Lung microvascular endothelial cell (primary cell): ENCODE measurements around the gene KCNIP4. TPM values are rescaled to one million over a fixed set of nuclear protein-coding genes. Genes with fewer than 3 reads are reported as not detected.

Experiments
- DNase-seq, 2 donors: peaks; one replicate each; pipeline versions ENCODE4 v3.0.0 to v3.0.0-alpha.2; 2010; ENCODE audit warnings: low read depth in 2 of 2
- total RNA-seq: library from RNA; depleted of rRNA; stranded (reverse); fragments of >200 nt; gene quantifications from 2 replicates; pipeline ENCODE4 v1.2.1, GENCODE V29; 2014

KCNIP4 gene
- total RNA-seq, 1 donor from 2014 or later, result not detected

DNA sequence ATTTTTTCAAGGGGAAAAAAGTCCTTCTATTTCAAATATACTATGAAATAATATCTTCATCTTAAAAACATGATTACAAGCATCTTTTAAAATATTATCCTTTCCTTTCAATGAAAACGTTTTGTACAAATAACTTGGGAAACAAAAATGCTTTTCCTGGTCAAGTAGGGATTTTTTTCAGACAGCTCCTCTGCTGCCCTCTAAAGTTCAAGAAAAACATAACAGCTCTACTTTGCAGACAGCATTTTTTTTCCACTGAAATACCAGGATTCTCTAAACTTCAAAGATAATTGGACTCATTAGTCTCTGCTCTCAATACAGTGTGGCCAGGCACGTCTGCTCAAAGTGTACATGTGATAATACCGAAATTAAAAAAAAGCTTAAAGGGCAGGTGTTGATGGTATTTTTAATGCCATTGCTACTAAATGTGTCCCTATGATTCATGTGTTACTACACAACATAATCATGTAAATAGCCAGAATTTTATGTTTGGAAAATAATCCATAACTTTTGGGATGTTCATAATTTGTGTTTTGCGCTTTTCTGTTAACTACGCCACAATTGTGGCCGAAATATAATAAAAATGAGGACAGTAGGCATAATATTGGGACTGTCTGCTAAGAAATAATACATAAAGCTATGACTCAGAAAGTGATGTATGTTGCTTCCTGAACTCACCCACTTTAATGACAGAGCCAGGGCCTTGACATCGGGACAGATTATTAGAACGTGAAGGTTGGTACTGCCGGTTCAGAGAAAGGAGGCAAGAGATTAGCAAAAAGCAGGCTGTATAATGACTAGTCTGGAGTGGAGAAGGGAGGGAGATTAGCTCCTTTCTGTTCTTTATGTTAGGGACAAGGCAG is 478.9 kb downstream of the KCNIP4 start:
- DNase-seq, result peak; percentile 11 to 29

DNA sequence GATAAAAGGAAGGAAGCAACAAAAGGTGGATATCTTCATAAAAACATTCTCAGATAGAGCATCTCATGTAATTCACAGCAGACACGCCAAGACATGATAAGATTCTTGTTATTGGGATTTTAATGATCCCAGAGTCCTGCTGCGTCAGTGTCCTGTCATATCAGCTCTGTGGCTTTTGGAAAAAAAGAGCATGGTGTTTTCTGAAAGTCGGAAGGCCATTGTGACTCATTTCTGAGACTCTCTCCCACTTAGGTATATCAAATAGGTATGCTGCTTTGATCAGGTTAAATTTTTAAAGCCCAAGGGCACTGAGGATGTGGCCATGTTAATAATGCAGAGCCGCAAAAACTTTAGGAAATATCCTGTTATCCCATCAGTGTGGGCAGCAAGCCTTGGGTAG is 481.0 kb downstream of the KCNIP4 start:
- DNase-seq, result no peak

DNA sequence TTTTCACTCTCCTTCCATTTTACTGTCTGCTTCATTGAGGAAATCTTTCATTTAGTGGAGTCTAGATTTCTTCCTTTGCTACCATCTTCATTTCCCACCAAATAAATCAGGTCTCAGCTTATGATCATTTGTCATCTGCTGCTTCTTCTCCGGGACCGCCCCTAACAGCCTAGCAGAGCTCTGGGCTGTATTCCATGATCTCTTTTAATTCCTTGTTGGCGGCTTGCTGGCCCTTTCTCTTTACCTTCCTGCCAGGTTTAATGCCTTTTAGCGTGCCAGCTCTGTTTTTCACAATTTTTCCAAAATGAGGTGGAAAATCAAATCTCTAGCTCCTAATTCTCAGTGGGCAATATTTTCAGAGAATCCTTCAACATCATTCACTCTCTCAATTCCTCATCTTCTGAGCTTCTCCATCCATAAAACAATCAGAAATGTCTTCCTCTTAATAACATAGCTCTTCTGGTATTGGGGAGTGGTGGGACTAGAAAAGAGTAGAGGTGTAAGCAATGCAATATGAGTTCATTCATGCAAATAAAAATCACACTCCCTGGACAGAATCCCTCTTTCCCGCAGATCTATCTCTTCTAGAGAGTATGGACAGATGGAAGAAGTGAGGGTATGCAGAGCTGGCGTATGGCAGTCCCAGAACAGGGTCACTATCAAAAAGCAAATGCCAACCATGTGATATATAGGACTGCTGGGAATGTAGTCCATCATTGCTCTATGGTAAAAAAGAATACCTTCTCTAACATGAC is 491.3 kb downstream of the KCNIP4 start:
- DNase-seq, result no peak

DNA sequence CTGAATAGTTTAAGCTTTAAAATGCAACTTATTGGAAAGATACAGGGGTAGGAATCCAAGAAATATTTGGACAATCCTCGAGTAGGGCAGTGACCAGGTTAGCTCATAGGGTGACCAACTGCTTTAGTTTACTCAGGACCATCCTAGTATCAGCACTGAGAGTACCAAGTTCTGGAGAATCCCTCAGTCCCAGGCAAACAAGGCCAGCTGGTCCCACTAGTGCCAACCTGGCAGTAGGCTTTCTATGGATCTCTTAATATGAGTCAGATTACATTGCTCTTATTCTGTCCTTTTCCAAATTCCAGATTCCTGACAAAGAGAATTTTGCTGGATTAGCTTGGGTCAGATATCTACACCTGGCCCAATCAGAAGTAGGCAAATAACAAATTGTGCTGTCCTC is 493.7 kb downstream of the KCNIP4 start:
- no peak for DNase-seq

DNA sequence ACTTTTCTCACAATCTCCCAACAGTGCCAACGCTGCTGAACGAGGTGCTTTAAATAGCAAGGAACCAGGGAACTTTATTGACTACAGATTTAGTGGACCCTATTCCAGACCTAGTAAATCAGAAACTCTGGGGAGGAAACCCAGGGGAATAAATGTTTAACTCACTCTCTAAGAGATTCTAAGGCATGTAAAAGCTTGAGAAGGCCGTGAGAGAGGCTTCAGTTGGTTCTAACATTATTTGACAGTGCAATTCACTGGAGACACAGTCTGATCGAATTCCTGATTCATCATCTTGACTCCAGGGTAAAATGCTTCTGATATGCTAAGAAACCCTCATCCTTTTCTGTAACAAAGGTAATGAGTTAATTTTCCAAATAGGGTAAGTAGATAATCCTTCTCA is 494.4 kb downstream of the KCNIP4 start:
- DNase-seq, result no peak

DNA sequence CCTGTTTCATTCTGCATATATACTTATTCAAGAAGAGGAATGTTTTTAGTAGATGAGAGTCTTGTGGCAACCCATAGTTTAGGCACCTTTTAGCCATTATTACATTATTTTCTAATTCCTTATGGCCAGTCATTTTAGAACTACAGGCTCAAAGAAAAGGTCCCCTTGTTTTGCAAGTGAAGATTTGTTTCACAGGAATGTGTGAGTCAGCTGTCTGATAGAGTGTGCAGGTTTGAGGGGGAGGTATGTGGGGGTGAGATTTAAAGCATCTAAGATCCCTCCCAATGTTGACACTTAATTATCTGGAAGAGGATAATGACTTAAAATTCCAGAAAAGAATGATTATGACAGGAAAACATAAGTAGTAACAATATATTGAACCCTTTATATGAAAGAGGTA is 495.6 kb downstream of the KCNIP4 start:
- no peak for DNase-seq

DNA sequence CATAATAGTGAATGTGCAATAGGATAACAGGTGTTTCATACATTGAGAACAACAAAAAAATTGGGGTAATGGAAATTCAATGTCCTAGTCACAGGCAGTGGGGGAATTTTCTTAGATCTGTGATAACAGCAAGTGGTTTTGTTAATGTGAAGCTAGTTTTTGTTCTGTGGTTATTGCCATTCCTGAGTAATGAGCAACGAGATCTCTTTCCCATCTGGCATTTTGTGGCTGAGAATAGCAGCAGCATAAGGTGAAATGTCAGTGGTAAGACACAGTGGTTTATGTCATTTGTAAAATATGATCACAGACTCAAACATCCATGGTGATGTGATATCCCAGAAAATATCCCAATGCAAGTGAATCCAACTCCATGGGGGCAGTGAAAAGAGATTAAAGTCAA is 497.5 kb downstream of the KCNIP4 start:
- DNase-seq, result peak in 1 of 2 donors; percentile 6

DNA sequence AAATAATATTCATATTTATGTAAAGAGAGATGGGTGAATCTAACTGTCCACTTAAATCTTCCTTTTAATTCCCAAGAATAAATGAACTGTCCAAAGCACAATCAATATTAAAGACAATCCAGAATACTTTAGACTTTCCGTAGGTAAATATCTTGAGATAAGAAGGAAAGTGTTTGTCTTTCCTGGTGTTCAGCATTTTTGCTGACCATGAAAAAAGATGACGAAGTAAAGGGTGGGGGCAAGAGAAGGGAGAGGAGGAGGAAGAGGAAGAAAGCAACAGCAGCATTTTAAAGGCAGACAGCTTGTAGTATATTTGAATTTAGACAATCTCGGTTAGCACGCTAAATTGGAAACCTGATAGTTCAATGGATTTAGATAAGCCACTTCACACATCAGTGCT is 498.2 kb downstream of the KCNIP4 start:
- no peak for DNase-seq

DNA sequence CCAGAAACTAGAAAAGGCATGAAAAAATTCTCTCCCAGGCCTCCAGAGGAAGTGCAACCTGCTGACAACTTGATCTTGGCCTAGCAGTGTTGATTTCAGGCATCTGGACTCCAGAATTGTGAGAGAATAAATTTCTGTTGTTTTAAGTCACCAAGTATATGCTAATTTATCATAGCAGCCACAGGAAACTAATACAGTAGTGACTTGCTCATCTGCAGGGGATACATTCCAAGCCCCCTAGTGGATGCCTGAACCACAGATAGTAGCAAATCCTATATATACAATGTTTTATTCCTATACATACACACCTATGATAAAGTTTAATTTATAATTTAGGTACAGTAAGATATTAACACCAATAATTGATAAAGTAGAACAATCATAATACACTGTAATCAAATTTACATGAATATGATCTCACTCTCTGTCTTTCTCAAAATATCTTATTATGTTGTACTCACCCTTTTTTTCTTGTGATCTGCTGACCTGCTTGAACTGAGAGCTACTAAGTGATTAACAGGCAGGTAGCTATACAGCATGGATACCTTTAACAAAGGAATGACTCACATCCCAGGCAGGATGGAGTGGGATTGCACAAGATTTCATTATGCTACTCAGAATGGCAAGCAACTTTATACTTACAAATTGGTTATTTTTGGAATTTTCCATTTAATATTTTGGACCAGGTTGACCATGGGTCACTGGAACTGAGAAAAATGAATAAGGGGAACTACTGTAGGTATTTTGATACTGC is 501.1 kb downstream of the KCNIP4 start:
- no peak for DNase-seq

DNA sequence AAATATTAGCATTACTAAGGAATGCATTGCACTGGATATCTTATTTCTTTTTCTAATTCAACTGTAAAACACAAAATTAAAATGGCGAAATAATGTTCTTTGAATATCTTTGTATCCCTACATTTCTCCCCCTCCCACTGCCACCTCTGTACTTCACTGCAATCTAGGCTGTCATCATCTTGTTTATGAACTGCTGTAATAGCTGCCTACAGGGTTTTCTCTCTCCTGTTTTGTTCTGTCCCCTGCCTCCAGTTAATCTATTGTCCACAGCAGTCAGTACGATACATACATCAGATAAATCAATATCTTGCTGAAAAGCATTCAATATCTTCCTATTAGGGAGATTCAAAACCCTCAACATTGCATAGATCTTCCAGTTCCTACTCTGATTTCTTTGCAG is 528.4 kb downstream of the KCNIP4 start:
- no peak for DNase-seq

DNA sequence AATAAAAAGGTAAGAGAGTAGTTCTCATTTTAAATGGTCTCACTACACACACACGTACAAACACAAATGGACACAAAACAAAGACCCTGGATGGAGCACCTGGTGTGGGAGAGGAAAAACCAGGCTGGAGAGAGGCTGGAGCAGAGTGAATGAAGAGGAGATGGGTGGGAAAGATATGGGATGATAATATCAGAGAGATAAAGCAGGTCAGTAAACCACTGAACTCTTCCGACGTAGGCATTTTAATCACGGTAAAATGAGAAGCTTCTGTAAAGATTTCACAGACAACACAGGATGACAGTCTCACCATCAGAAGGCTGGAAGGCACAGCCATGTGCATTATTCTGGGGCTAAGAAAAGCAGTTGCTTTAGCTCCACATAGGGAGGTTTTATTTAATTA is 532.8 kb downstream of the KCNIP4 start:
- DNase-seq, result no peak

DNA sequence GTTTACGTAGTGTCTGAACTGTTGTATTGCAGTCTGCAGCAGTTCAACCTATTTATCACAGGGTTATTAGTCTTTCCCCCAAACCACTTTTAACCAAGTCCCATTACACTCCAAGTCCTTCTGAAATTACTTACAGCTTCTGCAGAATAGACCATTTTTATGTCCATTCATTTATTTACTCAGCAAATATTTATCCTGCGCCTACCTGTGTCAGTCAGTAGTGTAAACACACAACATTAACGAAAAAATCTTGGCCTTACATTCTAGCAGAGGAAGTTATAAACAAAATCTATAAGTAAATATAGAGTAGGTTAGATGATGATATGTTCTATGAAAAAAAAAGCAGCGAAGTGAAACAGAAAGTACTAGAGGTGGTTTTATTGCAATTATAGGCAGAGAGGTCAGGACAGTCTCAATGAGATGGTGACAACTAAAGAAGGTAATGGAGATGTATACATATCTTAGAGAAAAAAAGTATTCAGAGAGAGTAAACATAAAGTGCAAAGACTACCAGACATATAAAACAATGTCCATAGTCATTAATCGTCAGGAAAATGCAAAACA is 534.7 kb downstream of the KCNIP4 start:
- no peak for DNase-seq

DNA sequence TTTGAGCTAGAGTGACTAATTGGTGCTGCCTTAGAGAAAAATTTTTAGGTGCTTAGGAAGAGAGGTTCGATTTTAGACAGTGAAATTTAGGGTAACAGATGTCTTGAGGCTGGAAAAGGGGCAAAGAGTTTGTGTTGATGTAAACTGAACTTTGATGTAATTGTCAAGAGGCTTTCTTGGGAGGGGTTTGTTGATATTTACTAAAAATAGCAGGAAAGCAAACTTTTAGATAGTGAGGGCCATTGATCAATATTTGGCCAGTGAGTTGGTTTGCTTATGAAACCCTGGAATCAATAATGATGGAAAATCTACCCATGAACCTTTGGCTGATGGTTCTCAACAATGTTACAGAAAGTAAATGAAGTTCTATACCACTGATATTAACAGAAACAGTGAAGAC is 537.5 kb downstream of the KCNIP4 start:
- no peak for DNase-seq

DNA sequence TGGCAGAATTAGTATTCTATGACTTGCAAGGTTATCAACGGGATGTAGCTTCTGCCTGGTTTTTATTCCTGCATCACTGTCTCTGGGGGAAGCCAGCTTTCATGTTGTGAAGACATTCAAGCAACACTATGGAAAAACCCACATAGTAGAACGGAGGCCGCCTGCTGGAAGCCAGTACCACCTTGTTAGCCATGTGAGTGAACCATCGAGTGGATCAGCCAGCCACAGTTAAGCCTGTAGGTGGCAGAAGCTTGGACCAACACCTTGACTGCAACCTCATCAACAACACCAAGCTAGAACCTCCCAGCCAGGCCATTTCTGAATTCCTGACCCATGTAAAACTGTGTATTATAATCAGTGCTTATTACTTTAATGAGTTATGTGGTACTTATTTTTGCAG is 538.2 kb downstream of the KCNIP4 start:
- DNase-seq, result no peak

DNA sequence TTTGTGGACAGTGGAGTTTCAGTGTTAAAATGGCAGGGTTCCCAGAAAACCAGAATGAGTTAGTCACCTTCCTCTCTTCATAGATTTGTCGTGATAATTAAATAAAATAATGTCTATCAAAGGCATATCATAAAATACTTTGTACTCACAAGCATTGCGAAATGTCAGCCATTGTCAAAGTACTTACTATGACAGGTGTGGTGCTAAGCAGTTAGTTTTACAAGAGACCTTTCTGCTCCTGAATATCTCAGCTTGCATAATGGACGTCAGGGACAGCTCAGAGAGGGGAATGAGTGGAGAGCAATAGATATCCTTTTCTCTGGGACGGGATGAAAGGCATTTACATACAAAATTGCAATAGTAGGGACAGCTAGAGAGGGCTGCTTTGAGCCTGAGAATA is 560.9 kb downstream of the KCNIP4 start:
- no peak for DNase-seq

DNA sequence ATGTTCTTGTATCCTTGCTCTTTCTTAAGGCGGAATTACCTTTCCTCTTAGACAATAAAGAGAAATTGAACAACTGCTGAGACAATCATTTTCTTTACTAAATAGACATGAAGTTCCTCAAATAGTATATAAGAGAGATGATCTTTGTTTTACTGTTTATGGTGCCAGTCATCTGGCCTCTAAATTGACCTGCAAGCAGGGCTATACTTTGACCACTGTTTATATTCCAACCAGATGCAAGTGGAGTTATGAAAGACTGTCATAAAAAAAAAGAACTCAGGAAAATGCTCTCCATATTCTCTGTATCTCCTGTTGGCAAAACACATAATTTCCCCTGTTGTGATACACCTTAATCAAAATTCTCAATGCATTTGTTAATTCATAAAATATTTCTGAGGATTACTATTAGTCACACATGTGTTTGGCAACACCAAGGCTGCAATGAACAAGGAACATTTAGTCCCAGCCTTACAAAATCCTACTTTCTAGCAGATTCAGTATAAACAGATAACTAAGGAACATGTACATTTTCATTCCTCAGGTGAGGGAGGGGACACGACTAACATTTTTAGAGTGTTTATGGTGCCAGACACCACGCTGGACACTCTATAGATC is 562.3 kb downstream of the KCNIP4 start:
- DNase-seq, result no peak

DNA sequence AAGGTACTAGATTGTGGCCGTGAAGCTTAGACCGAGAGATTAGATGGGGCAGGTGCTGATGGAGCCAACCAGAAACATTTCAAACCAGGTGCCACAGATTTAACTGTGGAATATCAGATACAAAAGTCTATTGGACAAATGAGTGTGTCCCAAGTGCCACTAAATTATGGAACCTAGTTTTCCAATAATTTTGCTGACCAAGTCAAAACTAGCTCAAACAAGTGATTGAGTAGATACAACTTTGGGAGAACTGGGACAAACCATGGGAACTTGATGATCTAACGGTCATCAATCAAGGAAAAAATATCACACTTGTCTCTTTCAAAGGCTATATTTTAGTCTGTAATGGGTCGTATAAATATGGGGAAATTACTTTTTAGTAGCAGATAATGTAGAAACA is 562.9 kb downstream of the KCNIP4 start:
- DNase-seq, result no peak

DNA sequence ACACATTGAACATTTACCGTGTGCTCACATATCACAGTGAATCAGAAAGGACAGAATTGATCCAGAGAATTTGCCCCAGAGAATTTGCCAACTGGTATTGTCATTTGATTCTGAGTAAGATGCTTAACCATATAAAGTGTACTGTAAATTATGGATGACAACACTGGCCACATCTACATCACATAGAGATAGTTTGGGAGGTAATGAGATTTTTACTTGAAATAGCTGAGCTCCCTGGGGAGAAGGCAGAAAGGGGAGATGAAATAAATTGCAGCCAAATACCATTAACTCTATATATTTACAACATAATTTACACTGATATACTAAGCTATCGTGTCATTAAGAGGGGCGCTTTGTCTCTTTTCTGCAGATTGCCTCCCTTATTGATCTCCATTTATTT is 564.0 kb downstream of the KCNIP4 start:
- DNase-seq, result no peak

DNA sequence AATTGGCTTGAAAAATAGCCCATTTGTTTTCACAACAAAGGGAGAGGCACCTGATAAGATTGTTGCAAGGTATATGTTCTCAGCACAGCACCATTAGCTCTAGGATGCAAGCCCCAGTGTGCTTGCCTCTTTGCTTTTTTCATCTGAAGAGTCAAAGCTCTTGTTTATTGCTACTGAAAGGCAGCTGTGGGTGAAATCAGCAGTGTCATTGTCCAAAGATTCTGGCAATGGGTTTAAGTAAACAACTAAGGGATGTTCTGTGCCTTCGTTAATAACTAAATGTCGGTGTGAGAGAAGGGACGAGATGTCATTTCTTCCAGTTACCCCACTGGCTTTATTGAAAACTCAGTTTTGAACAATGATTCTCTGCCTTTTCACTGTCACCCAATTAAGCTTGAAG is 567.7 kb downstream of the KCNIP4 start:
- no peak for DNase-seq

DNA sequence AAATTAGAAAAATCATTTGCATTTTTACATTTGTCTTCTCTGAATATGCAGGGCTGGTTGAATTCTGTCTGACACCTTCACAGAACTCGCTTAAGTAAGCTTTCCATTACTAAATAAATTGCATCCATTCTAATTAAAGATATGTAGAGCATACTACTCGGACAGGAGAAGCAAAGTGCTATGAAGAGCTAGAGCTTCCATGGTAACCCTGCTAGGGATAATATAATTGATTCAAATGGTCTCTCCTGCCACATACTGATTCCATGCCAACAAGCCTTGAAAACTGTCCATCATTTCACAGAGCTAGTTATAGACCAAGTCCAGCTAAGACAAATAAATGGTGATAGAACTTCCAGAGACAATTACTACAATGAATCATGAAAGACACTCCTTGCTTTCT is 571.5 kb downstream of the KCNIP4 start:
- no peak for DNase-seq

DNA sequence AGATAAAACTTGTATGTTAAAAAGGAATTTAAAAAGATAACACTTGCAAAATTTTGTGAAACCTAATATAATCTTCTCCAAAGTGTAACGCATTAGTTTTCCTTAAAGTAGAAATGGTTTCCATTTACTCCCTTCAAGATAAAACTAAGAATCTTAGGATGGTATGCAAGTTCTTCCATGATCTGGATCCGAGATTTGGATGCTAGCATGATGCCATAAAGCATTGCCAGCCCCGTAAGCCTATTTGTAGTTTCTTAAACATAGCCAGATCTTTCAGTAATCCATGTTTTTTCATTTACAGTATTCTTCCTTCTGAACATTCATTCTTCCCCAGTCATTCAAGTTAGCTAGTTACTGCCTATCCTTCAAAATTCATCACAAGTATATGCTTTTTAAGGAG is 572.4 kb downstream of the KCNIP4 start:
- DNase-seq, result no peak
